GM18520 (cell line): ENCODE data around the gene RAVER2.
"Not testable (repeated sequence)": the region's sequence is repeated elsewhere in the genome, so short reads cannot be mapped to it uniquely, and the experiment has no call there.

Experiments
- ATAC-seq: cut with Tn5 transposase; IDR thresholded peaks from one replicate; pipeline ENCODE4 v1.9.1; 2021; ENCODE audit not compliant: unreplicated experiment

The RAVER2 gene

DNA sequence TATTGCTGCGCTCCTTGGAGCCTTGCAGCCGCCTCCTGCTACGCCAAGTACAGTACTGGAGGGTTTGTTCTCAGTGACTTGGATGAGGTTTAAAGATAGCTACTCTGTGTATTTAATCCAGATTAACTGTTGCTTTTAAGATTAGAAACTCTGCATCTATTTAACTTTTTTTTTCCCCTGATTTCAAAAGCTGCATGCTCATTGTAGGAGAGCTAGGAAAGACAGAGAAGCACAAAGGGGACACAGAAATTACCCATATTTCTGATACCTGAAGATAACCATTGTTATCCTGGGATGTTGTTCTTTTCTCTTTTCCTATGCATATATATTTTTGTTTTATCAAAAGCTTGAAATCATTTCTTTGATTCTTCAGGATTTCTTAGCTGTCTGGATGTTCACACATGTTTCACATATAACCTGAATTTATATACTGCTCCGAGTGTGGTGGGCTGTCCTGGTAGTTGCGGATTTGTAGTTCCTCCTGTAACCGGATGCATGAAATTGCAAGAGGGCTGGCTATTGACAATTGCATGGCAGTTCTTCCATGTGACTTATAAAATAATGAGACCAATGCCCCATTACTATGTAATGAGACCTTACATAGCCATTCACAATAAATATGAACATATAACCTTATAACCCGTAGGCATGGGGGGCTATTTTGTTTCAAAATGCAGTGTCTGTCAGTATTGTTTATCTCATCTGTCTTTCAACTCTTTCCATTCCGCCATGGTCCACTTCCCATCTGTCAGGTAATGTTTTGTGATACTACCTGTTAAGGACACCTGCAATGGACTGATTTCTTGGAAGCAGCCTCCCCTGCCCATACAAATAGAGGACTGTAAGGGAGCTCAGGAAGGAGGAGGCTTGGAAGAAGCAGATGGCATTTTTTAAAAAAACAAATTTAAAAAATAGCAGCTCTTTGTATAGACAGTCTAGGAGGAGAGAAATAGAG, 1.4 kb downstream of the RAVER2 start:
- no peak for ATAC-seq

DNA sequence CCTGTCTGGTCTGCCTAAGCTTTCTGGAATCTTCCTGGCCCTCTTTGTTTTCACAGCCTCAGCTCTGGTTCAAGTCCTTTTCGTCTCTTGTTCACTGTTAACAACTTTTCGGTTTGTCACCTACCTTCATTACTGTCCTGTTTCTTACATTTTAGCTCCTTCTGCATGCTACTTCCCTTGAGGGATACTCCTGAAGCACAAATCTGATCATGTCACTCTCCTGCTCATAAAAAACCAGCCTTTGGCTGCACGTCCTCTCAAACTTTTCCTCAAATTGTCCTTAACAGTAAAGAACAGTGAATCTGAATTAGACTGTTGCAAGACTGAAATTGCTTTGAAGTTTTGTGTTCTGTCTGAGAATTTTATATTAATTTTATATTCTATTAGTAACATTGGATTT, 3.3 kb downstream of the RAVER2 start:
- ATAC-seq = no peak

DNA sequence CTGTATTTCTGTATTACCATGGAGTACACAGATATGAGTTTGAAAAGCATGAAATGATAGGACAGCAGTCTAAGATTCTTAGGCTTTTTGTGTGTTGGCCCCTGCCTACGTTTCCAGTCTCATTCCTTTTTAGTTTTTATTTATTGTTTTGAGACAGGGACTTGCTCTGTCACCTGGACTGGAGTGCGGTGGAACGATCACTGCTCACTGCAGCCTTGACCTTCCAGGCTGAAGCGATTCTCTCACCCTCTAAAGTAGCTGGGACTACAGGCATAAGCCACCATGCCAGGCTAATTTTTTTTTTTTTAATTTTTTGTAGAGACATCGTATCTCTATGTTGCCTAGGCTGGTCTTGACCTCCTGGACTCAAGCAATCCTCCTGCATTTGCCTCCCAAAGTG, 3.8 kb downstream of the RAVER2 start:
- no peak for ATAC-seq

GRCh38 chr1:64750092-64750491, 5.2 kb downstream of the RAVER2 start:
- ATAC-seq = no peak

GRCh38 chr1:64750875-64751274, 6.0 kb downstream of the RAVER2 start:
- no peak for ATAC-seq

DNA sequence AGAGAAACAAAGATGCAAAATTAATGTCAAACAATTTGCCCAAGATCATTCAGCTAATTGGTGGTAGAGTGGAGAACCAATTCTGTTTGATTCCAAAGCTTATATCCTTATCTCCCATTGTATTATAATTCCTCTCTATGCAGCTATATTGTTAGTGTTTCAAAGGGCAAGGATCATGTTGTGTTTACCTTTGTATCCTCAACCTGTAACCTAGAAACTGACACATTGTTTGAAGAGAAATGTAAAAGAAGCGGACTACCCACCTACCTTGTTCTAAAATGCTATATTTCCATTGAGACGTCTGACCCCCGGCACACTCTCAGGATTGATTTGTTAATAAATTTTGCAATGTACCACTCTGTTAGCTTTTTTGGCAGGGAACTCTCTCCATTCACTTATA, 9.3 kb downstream of the RAVER2 start:
- no peak for ATAC-seq

GRCh38 chr1:64755361-64755760, 10.5 kb downstream of the RAVER2 start:
- ATAC-seq = no peak

DNA sequence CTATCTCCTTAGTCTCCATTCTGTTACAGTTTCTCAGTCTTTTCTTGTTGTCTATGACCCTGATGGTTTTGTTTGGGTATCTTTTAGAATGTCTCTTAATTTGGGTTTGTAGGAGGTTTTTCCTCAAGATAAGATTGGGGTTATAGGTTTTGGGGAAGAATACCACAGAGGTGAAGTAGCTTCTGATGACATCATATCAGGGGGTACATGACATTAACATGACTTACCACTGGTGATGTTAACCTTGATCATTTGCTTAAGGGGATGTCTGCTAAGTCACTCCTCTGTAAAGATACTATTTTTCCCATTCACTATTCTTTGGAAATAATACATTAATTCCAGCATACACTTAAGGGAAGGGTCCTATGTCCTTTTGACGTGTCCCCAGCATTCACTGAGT, 11.9 kb downstream of the RAVER2 start:
- ATAC-seq = no peak

DNA sequence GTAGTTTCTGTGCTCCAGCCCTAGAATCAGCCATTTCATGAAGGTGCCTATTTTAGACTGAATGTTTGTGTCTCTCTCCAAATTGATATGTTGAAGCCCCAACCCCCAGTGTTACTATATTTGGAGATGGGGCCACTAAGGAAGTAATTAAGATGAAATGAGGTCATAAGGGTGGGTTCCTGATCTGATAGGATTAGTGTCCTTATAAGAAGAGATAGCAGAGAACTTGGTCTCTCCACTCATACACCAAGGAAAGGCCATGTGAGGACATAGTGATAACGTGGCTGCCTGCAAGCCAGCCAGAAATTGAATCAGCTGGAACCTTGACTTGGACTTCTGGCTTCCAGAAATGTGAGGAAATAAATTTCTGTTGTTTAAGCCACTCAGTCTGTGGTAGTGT, 12.3 kb downstream of the RAVER2 start:
- no peak for ATAC-seq

DNA sequence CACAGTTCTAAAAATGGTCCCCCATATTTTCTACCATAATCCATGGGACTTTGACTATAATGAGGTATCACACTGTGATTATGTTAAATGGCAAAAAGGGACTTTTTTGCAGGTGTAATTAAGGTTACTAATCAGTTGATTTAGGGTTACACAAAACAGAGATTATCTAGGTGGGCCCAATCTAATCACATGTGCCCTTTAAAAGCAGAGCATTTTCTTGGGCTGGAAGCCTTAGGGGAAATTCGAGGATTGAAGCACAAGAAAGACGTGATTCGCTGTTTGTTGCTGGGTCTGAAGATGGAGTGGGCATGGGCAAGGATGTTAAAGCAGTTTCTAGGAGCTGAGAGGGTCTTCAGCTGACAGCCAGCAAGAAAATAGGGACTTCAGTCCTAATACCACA, 13.4 kb downstream of the RAVER2 start:
- no peak for ATAC-seq

DNA sequence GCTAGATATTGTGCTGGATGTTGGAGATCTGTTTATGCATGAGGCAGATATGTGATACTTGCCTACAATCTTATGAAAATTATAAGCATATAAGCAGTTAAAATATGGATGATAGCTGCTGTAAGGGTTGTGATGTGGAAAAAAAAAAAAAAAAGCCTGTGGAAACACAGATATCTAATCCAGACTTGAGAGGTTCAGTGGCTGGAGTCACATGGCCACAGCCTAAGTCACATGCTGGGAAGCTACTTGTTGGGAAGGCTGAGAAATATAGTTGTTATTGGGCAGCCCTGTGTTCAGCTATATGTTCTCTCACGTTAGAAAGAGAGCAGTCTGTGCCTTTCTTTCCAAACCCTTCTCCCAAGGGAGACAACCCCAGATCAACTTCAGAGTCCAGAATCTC, 15.1 kb downstream of the RAVER2 start:
- no peak for ATAC-seq

DNA sequence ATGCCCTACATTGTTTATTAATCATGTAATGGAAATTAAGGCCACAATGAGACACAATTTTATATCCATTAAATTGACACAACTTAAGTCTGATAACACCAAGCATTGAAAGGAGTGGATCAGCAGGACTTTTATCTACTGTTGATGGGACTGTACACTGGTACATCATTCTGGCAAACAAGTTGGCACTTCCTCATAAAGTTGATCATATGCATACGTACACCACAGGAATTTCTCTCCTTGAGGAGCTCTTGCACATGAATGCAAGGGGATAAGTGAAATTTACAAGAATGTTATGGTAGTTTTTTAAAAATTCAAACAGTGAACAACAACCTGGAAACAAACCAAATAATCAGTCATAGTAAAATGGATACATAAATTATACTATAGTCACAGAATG, 20.1 kb downstream of the RAVER2 start:
- no peak for ATAC-seq

- no peak for ATAC-seq
These were observed 21.0 kb downstream of the RAVER2 start for GRCh38 chr1:64765826-64766225.

DNA sequence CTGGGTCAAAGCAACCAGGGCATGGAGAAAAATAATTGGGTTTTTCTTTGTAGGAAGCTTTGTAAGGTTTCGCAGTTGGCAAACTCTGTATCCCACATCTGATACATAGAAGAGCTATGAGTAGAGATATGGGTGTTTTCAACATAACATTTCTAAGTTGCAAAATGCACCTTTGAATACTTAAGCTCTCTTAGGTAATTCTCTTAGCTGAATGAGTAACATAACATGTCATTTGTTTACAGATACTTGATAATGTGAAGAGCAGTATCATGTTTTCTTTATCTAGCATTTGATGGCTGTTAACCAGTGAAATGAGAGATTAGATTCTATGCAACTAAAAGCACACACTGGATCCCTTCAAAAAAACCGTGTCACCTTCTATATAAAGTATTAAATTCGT, 21.6 kb downstream of the RAVER2 start:
- no peak for ATAC-seq

DNA sequence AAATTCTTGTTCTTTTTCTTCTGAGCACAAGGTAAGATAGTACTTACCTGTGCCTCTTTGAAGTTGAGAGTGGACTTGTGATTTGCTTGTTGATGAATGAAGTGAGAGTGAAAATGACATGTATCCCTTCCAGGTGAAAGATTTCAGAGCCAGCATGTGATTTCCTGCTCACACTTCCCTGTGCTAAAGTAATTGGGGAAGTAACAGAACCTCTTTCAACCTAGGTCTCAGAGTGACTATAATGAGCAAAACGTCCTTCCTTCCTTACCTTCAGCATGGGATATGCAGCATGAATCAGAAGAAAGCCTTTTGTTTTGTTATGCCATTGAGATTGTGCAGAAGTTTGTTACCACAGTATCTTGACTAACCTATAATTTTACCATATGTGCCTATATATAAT, 24.6 kb downstream of the RAVER2 start:
- no peak for ATAC-seq

- no peak for ATAC-seq
These were observed 25.1 kb downstream of the RAVER2 start for GRCh38 chr1:64769971-64770370.

DNA sequence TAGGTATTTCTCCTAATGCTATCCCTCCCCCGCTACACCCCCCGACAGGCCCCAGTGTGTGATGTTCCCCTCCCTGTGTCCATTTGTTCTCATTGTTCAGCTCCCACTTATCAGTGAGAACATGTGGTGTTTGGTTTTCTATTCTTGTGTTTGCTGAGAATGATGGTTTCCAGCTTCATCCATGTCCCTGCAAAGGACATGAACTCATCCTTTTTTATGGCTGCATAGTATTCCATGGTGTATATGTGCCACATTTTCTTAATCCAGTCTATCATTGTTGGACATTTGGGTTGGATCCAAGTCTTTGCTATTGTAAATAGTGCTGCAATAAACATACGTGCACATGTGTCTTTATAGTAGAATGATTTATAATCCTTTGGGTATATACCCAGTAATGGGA, 28.4 kb downstream of the RAVER2 start:
- not testable (repeated sequence) for ATAC-seq

GRCh38 chr1:64775113-64775512, 30.2 kb downstream of the RAVER2 start:
- ATAC-seq = no peak

- not testable (repeated sequence) for ATAC-seq
These were observed 37.2 kb downstream of the RAVER2 start for GRCh38 chr1:64782044-64782443.

- ATAC-seq = not testable (repeated sequence)
These were observed 38.0 kb downstream of the RAVER2 start for GRCh38 chr1:64782848-64783247.

DNA sequence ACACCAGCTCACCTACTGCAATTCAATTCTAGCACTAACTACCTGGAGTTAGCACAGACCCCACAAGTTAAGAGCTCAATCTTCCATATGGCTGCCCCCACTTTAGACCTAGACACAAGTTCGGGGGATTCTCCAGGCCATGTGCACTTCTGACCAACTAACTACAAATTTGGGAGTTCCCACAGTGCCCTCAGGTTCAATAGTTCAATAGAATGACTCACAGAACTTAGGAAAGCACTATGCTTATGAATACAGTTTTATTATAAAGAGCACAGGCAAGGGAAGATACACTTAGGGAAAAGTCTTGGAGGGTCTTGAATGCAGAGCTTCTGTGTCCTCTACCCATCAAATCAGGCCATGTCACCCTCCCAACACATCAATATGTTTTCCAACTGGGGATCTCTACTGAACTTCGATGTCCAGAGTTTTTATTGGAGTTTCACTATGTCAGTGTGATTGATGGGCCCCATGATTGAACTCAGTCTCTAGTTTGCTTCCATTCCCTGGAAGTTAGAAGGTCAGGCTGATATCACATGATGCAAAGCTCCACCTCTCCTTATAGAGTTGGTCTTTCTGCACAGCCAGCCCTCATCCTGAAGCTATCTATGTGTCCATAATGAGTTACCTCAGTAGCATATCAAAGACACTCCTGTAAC, 46.1 kb downstream of the RAVER2 start:
- no peak for ATAC-seq

GRCh38 chr1:64798872-64799271, 54.0 kb downstream of the RAVER2 start:
- no peak for ATAC-seq
